Measurements from ENCODE around the gene SCP2D1. TPM values are rescaled to one million over a fixed set of nuclear protein-coding genes. Genes with fewer than 3 reads are reported as not detected.

Gene SCP2D1
- not detected for total RNA-seq

- WGBS, 2 donors = 28 to 35% methylated on average over 3 of the region's 3 CpGs
- intact Hi-C loops (cut with DNase I) = no loop called here
- ATAC-seq = no peak
Measured at GRCh38 chr20:18813483-18813882, at the start of gene SCP2D1. TSS of gene SCP2D1 (plus strand) at chr20:18813783. CDS start at chr20:18813816, 33 bp downstream.

GRCh38 chr20:18767676-18768075 lies 45.9 kb upstream of the SCP2D1 start:
- Histone ChIP-seq H3K27me3 (no peaks in the 10 kb centered on the region), H3K4me1 (no peaks in the 10 kb centered on the region), H3K27ac (no peak overlapping the region), H3K9me3 (no peaks in the 10 kb centered on the region), H3K4me3 (no peak overlapping the region), H3K36me3 (replicated peaks in 1 of 2; ENCODE audit: insufficient read depth in 1 of 2, low read depth in 2 of 2) (no peaks in the 10 kb centered on the region)
- no peak for ATAC-seq
- DNase-seq = no peak
- intact Hi-C loops (cut with DNase I) = no loop called here
- 53 to 62% methylated on average over 5 of the region's 5 CpGs for WGBS, 2 donors
- TF ChIP-seq CTCF (IDR thresholded peaks at IDR 0.05) = no peak
- TF ChIP-seq POLR2A (IDR thresholded peaks at IDR 0.05) = no peak

More at GRCh38 chr20:18813483-18813882, at the start of gene SCP2D1:
- H3K9me3 ChIP-seq = no peaks in the 10 kb centered on the region
- no peak within 1 kb of the TSS for H3K27ac ChIP-seq
- DNase-seq = no peak
- H3K4me1 ChIP-seq = no peaks in the 10 kb centered on the region
- no peaks in the 10 kb centered on the region for H3K27me3 ChIP-seq
- no peak for TF ChIP-seq POLR2A (IDR thresholded peaks at IDR 0.05)
- no peak for TF ChIP-seq CTCF (IDR thresholded peaks at IDR 0.05)
- no peaks in the 10 kb centered on the region for H3K36me3 ChIP-seq (replicated peaks in 1 of 2; ENCODE audit: insufficient read depth in 1 of 2, low read depth in 2 of 2)
- H3K4me3 ChIP-seq = no peak within 1 kb of the TSS

- intact Hi-C loops (cut with DNase I) = no loop called here
Measured at GRCh38 chr20:18773566-18773965, 40.0 kb upstream of the SCP2D1 start.

GRCh38 chr20:18774207-18774606 lies 39.4 kb upstream of the SCP2D1 start:
- H3K36me3 ChIP-seq (replicated peaks in 1 of 2; ENCODE audit: insufficient read depth in 1 of 2, low read depth in 2 of 2) = no peaks in the 10 kb centered on the region
- 53 to 58% methylated on average over 2 of the region's 2 CpGs for WGBS, 2 donors
- no peaks in the 10 kb centered on the region for H3K27me3 ChIP-seq
- ATAC-seq (no peak), DNase-seq (no peak)
- no peak overlapping the region for H3K4me3 ChIP-seq
- no peaks in the 10 kb centered on the region for H3K9me3 ChIP-seq
- no peak overlapping the region for H3K27ac ChIP-seq
- intact Hi-C loops (cut with DNase I) = no loop called here
- TF ChIP-seq CTCF (IDR thresholded peaks at IDR 0.05) (no peak), POLR2A (IDR thresholded peaks at IDR 0.05) (no peak)
- no peaks in the 10 kb centered on the region for H3K4me1 ChIP-seq

More at GRCh38 chr20:18773566-18773965, 40.0 kb upstream of the SCP2D1 start:
- no peak for DNase-seq
- H3K4me3 ChIP-seq = no peak overlapping the region
- H3K27me3 ChIP-seq = no peaks in the 10 kb centered on the region
- 87 to 90% methylated on average over 1 of the region's 1 CpG for whole genome bisulfite sequencing, 2 donors
- no peaks in the 10 kb centered on the region for H3K4me1 ChIP-seq
- no peak overlapping the region for H3K27ac ChIP-seq
- H3K36me3 ChIP-seq (replicated peaks in 1 of 2; ENCODE audit: insufficient read depth in 1 of 2, low read depth in 2 of 2) = no peaks in the 10 kb centered on the region
- ATAC-seq = no peak
- no peaks in the 10 kb centered on the region for H3K9me3 ChIP-seq
- TF ChIP-seq POLR2A (IDR thresholded peaks at IDR 0.05) (no peak), CTCF (IDR thresholded peaks at IDR 0.05) (no peak)

GRCh38 chr20:18775633-18776032 lies 38.0 kb upstream of the SCP2D1 start:
- Histone ChIP-seq H3K4me1 (no peaks in the 10 kb centered on the region), H3K36me3 (replicated peaks in 1 of 2; ENCODE audit: insufficient read depth in 1 of 2, low read depth in 2 of 2) (no peaks in the 10 kb centered on the region), H3K27ac (no peak overlapping the region), H3K4me3 (no peak overlapping the region), H3K27me3 (no peaks in the 10 kb centered on the region), H3K9me3 (no peaks in the 10 kb centered on the region)
- DNase-seq = no peak
- TF ChIP-seq POLR2A (IDR thresholded peaks at IDR 0.05) (no peak), CTCF (IDR thresholded peaks at IDR 0.05) (no peak)
- WGBS, 2 donors = 73 to 81% methylated on average over 2 to 5 of the region's 5 CpGs
- no peak for ATAC-seq
- intact Hi-C loops (cut with DNase I) = no loop called here
